ENCODE results near the gene STOM.

- TF ChIP-seq, protein P1, sequence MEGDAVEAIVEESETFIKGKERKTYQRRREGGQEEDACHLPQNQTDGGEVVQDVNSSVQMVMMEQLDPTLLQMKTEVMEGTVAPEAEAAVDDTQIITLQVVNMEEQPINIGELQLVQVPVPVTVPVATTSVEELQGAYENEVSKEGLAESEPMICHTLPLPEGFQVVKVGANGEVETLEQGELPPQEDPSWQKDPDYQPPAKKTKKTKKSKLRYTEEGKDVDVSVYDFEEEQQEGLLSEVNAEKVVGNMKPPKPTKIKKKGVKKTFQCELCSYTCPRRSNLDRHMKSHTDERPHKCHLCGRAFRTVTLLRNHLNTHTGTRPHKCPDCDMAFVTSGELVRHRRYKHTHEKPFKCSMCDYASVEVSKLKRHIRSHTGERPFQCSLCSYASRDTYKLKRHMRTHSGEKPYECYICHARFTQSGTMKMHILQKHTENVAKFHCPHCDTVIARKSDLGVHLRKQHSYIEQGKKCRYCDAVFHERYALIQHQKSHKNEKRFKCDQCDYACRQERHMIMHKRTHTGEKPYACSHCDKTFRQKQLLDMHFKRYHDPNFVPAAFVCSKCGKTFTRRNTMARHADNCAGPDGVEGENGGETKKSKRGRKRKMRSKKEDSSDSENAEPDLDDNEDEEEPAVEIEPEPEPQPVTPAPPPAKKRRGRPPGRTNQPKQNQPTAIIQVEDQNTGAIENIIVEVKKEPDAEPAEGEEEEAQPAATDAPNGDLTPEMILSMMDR (IDR thresholded peaks at IDR 0.05): no peak
- TF ChIP-seq RAD21 (IDR thresholded peaks at IDR 0.05; ENCODE audit: low read length) (no peak), EP300 (IDR thresholded peaks at IDR 0.05; ENCODE audit: borderline replicate concordance in 1 of 2, low read depth in 1 of 2, low read length in 1 of 2) (no peak), SIN3A (IDR thresholded peaks at IDR 0.05; ENCODE audit: borderline replicate concordance, low read depth, low read length) (no peak), TEAD4 (IDR thresholded peaks at IDR 0.05; ENCODE audit: borderline replicate concordance, insufficient read depth) (no peak), ZBTB33 (IDR thresholded peaks at IDR 0.05; ENCODE audit: borderline replicate concordance, low read depth) (no peak), SMC3 (IDR thresholded peaks at IDR 0.05; ENCODE audit: low read depth, low read length) (no peak), RXRA (IDR thresholded peaks at IDR 0.05; ENCODE audit: borderline replicate concordance, low read depth) (no peak), TAF1 (IDR thresholded peaks at IDR 0.05; ENCODE audit: borderline replicate concordance, low read depth, low read length) (no peak), USF2 (IDR thresholded peaks at IDR 0.05; ENCODE audit: borderline replicate concordance, low read depth, low read length) (no peak)
- TF ChIP-seq, protein P2, sequence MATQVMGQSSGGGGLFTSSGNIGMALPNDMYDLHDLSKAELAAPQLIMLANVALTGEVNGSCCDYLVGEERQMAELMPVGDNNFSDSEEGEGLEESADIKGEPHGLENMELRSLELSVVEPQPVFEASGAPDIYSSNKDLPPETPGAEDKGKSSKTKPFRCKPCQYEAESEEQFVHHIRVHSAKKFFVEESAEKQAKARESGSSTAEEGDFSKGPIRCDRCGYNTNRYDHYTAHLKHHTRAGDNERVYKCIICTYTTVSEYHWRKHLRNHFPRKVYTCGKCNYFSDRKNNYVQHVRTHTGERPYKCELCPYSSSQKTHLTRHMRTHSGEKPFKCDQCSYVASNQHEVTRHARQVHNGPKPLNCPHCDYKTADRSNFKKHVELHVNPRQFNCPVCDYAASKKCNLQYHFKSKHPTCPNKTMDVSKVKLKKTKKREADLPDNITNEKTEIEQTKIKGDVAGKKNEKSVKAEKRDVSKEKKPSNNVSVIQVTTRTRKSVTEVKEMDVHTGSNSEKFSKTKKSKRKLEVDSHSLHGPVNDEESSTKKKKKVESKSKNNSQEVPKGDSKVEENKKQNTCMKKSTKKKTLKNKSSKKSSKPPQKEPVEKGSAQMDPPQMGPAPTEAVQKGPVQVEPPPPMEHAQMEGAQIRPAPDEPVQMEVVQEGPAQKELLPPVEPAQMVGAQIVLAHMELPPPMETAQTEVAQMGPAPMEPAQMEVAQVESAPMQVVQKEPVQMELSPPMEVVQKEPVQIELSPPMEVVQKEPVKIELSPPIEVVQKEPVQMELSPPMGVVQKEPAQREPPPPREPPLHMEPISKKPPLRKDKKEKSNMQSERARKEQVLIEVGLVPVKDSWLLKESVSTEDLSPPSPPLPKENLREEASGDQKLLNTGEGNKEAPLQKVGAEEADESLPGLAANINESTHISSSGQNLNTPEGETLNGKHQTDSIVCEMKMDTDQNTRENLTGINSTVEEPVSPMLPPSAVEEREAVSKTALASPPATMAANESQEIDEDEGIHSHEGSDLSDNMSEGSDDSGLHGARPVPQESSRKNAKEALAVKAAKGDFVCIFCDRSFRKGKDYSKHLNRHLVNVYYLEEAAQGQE (IDR thresholded peaks at IDR 0.05; ENCODE audit: low read depth, low read length): no peak
Observed at GRCh38 chr9:121317737-121318630, 52.1 kb downstream of the STOM start.
